Measurements from ENCODE around the gene RAB43.
"Not testable (repeated sequence)": the region's sequence is repeated elsewhere in the genome, so short reads cannot be mapped to it uniquely, and the experiment has no call there.

GRCh38 chr3:129141011-129141410, 19.4 kb upstream of the RAB43 start:
- not testable (repeated sequence) for TF ChIP-seq CTCF (conservative IDR thresholded peaks at IDR 0.05; ENCODE audit: low read length); EZH2phosphoT487 (IDR thresholded peaks at IDR 0.05; ENCODE audit: borderline replicate concordance, low read depth, low read length)
